ENCODE results near the gene CCDC175.

DNA sequence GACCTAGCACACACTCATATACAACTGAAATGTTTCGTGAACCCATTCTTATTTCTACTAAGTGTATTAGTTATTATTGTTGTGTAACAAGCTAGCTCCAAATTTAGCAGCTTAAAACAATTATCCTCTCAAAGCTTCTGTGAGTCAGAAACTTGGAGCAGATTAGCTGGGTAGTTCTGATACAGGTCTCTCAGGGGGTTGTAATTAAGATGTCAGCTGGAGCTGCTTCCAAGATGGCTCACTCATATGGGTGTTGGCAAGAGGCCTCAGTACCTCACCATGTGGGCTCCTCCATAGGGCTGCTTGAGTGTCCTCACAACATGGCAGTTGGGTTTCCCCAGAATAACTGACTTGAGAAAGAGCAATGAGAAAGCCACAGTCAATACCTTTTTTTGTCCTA is 121.2 kb downstream of the CCDC175 start:
- TF ChIP-seq, protein P1, sequence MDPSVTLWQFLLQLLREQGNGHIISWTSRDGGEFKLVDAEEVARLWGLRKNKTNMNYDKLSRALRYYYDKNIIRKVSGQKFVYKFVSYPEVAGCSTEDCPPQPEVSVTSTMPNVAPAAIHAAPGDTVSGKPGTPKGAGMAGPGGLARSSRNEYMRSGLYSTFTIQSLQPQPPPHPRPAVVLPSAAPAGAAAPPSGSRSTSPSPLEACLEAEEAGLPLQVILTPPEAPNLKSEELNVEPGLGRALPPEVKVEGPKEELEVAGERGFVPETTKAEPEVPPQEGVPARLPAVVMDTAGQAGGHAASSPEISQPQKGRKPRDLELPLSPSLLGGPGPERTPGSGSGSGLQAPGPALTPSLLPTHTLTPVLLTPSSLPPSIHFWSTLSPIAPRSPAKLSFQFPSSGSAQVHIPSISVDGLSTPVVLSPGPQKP (IDR thresholded peaks at IDR 0.05; ENCODE audit: low read depth, low read length), result no peak
- TF ChIP-seq POLR2A (IDR thresholded peaks at IDR 0.05; ENCODE audit: low read length) (no peak), BHLHE40 (IDR thresholded peaks at IDR 0.05; ENCODE audit: low read depth, low read length) (no peak), SMC3 (IDR thresholded peaks at IDR 0.05) (no peak)
- TF ChIP-seq, protein P2, sequence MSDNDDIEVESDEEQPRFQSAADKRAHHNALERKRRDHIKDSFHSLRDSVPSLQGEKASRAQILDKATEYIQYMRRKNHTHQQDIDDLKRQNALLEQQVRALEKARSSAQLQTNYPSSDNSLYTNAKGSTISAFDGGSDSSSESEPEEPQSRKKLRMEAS (IDR thresholded peaks at IDR 0.05), result no peak
- TF ChIP-seq, protein P3, sequence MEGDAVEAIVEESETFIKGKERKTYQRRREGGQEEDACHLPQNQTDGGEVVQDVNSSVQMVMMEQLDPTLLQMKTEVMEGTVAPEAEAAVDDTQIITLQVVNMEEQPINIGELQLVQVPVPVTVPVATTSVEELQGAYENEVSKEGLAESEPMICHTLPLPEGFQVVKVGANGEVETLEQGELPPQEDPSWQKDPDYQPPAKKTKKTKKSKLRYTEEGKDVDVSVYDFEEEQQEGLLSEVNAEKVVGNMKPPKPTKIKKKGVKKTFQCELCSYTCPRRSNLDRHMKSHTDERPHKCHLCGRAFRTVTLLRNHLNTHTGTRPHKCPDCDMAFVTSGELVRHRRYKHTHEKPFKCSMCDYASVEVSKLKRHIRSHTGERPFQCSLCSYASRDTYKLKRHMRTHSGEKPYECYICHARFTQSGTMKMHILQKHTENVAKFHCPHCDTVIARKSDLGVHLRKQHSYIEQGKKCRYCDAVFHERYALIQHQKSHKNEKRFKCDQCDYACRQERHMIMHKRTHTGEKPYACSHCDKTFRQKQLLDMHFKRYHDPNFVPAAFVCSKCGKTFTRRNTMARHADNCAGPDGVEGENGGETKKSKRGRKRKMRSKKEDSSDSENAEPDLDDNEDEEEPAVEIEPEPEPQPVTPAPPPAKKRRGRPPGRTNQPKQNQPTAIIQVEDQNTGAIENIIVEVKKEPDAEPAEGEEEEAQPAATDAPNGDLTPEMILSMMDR (IDR thresholded peaks at IDR 0.05), result no peak
